WTC11 (cell line): ENCODE measurements around the gene TMEM174.

Source experiments
- ESRRA ChIP-seq: sonication (generic); formaldehyde crosslinking; IDR thresholded peaks from 2 replicates; pipeline ENCODE4 v1.8.1; 2022; ENCODE audit warnings: mild to moderate bottlenecking, missing genetic modification reagents, borderline replicate concordance
- FOXK1 ChIP-seq: sonication (generic); formaldehyde crosslinking; IDR thresholded peaks from 2 replicates; pipeline ENCODE4 v1.8.0; 2022; ENCODE audit warnings: mild to moderate bottlenecking, moderate library complexity, missing genetic modification reagents
- NR3C1 ChIP-seq: sonication (generic); formaldehyde crosslinking; conservative IDR thresholded peaks from 2 replicates; pipeline ENCODE4 v1.8.1; 2023; ENCODE audit warnings: low read depth, mild to moderate bottlenecking, missing genetic modification reagents
- TCF7 ChIP-seq: sonication (generic); formaldehyde crosslinking; IDR thresholded peaks from 2 replicates; pipeline ENCODE4 v1.8.0; 2022; ENCODE audit warnings: mild to moderate bottlenecking, low read depth, missing genetic modification reagents, moderate library complexity
- ZNF121 ChIP-seq: sonication (generic); formaldehyde crosslinking; IDR thresholded peaks from 2 replicates; pipeline ENCODE4 v1.8.0; 2023; ENCODE audit warnings: missing genetic modification reagents
- ZNF232 ChIP-seq: sonication (generic); formaldehyde crosslinking; IDR thresholded peaks from 2 replicates; pipeline ENCODE4 v1.8.0; 2022; ENCODE audit warnings: mild to moderate bottlenecking, missing genetic modification reagents
- TF ChIP-seq, protein P1 (sequence below): sonication (generic); formaldehyde crosslinking; IDR thresholded peaks from 2 replicates; pipeline ENCODE4 v1.8.0; 2022; ENCODE audit warnings: mild to moderate bottlenecking, missing genetic modification reagents
- TF ChIP-seq, protein P2 (sequence below): fragments of 200-600 bp; IDR thresholded peaks from 2 replicates; pipeline ENCODE4 v1.8.0; 2022; ENCODE audit warnings: antibody characterized with exemption
- TF ChIP-seq, protein P3 (sequence below): sonication (generic); formaldehyde crosslinking; IDR thresholded peaks from 2 replicates; pipeline ENCODE4 v1.8.0; 2022; ENCODE audit warnings: mild to moderate bottlenecking, missing genetic modification reagents
- TF ChIP-seq, protein P4 (sequence below): sonication (generic); formaldehyde crosslinking; IDR thresholded peaks from 2 replicates; pipeline ENCODE4 v1.8.1; 2023; ENCODE audit warnings: mild to moderate bottlenecking, missing genetic modification reagents, moderate library complexity
- TF ChIP-seq, protein P5 (sequence below): sonication (generic); formaldehyde crosslinking; IDR thresholded peaks from 2 replicates; pipeline ENCODE4 v1.8.1; 2023; ENCODE audit warnings: mild to moderate bottlenecking, missing genetic modification reagents
- TF ChIP-seq, protein P6 (sequence below): sonication (generic); formaldehyde crosslinking; IDR thresholded peaks from 2 replicates; pipeline ENCODE4 v1.8.1; 2023; ENCODE audit warnings: mild to moderate bottlenecking, missing genetic modification reagents, moderate library complexity
- TF ChIP-seq, protein P7 (sequence below): sonication (generic); formaldehyde crosslinking; IDR thresholded peaks from 2 replicates; pipeline ENCODE4 v1.8.1; 2022; ENCODE audit warnings: missing genetic modification reagents, borderline replicate concordance

DNA sequence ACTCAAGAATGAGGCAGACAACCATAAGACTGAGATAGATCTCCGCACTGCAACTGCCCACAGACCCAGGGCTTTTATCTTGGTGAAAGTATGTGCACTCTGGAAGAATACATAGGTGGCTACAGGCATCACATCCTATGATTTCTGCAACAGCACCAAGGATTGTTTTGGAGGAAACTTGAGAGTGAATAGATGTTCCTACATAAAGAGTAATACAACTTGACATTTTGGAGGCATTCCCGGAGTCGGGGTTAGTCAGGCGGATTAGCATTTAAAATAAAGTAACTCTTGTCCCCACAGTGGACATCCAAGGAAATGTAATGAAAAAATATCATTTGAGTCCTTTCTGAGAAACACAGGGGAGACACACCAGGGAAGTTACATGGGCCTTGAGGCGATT, 26.7 kb downstream of the TMEM174 start:
- TF ChIP-seq, protein P1, sequence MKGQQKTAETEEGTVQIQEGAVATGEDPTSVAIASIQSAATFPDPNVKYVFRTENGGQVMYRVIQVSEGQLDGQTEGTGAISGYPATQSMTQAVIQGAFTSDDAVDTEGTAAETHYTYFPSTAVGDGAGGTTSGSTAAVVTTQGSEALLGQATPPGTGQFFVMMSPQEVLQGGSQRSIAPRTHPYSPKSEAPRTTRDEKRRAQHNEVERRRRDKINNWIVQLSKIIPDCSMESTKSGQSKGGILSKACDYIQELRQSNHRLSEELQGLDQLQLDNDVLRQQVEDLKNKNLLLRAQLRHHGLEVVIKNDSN (CRISPR knock-in tag), result no peak
- TF ChIP-seq ZNF232 (CRISPR knock-in tag) (no peak), NR3C1 (CRISPR knock-in tag) (no peak), FOXK1 (CRISPR knock-in tag) (no peak), ESRRA (CRISPR knock-in tag) (no peak), ZNF121 (CRISPR knock-in tag) (no peak), TCF7 (no peak)
- TF ChIP-seq, protein P2, sequence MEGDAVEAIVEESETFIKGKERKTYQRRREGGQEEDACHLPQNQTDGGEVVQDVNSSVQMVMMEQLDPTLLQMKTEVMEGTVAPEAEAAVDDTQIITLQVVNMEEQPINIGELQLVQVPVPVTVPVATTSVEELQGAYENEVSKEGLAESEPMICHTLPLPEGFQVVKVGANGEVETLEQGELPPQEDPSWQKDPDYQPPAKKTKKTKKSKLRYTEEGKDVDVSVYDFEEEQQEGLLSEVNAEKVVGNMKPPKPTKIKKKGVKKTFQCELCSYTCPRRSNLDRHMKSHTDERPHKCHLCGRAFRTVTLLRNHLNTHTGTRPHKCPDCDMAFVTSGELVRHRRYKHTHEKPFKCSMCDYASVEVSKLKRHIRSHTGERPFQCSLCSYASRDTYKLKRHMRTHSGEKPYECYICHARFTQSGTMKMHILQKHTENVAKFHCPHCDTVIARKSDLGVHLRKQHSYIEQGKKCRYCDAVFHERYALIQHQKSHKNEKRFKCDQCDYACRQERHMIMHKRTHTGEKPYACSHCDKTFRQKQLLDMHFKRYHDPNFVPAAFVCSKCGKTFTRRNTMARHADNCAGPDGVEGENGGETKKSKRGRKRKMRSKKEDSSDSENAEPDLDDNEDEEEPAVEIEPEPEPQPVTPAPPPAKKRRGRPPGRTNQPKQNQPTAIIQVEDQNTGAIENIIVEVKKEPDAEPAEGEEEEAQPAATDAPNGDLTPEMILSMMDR, result no peak
- TF ChIP-seq, protein P3, sequence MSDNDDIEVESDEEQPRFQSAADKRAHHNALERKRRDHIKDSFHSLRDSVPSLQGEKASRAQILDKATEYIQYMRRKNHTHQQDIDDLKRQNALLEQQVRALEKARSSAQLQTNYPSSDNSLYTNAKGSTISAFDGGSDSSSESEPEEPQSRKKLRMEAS (CRISPR knock-in tag), result no peak
- TF ChIP-seq, protein P4, sequence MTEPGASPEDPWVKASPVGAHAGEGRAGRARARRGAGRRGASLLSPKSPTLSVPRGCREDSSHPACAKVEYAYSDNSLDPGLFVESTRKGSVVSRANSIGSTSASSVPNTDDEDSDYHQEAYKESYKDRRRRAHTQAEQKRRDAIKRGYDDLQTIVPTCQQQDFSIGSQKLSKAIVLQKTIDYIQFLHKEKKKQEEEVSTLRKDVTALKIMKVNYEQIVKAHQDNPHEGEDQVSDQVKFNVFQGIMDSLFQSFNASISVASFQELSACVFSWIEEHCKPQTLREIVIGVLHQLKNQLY (CRISPR knock-in tag), result no peak
- TF ChIP-seq, protein P5, sequence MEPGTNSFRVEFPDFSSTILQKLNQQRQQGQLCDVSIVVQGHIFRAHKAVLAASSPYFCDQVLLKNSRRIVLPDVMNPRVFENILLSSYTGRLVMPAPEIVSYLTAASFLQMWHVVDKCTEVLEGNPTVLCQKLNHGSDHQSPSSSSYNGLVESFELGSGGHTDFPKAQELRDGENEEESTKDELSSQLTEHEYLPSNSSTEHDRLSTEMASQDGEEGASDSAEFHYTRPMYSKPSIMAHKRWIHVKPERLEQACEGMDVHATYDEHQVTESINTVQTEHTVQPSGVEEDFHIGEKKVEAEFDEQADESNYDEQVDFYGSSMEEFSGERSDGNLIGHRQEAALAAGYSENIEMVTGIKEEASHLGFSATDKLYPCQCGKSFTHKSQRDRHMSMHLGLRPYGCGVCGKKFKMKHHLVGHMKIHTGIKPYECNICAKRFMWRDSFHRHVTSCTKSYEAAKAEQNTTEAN (CRISPR knock-in tag), result no peak
- TF ChIP-seq, protein P6, sequence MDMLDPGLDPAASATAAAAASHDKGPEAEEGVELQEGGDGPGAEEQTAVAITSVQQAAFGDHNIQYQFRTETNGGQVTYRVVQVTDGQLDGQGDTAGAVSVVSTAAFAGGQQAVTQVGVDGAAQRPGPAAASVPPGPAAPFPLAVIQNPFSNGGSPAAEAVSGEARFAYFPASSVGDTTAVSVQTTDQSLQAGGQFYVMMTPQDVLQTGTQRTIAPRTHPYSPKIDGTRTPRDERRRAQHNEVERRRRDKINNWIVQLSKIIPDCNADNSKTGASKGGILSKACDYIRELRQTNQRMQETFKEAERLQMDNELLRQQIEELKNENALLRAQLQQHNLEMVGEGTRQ (CRISPR knock-in tag), result no peak
- TF ChIP-seq, protein P7, sequence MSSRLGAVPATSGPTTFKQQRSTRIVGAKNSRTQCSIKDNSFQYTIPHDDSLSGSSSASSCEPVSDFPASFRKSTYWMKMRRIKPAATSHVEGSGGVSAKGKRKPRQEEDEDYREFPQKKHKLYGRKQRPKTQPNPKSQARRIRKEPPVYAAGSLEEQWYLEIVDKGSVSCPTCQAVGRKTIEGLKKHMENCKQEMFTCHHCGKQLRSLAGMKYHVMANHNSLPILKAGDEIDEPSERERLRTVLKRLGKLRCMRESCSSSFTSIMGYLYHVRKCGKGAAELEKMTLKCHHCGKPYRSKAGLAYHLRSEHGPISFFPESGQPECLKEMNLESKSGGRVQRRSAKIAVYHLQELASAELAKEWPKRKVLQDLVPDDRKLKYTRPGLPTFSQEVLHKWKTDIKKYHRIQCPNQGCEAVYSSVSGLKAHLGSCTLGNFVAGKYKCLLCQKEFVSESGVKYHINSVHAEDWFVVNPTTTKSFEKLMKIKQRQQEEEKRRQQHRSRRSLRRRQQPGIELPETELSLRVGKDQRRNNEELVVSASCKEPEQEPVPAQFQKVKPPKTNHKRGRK (CRISPR knock-in tag), result no peak
